Activated CD4-positive, alpha-beta T cell treated with anti-CD3 and anti-CD28 coated beads, Interleukin-2, amount 10 ng/mL, durations not matched to agents 7 days and 5 days (primary cell): Measurements from ENCODE around the gene NEUROD2. TPM values are rescaled to one million over a fixed set of nuclear protein-coding genes. Genes with fewer than 3 reads are reported as not detected.

ENCODE experiments used
- CTCF ChIA-PET: fragments of 350-600 bp; sonication (Branson Sonifier 250); formaldehyde crosslinking; loops from one replicate; lab custom pipeline; 2021; ENCODE audit warnings: antibody characterized with exemption; lab: Charles Lee
- POLR2A ChIA-PET: fragments of 350-600 bp; sonication (Branson Sonifier 250); formaldehyde crosslinking; loops from one replicate; lab custom pipeline; 2021; ENCODE audit warnings: antibody characterized with exemption; lab: Charles Lee
- DNase-seq: peaks from one replicate; pipeline ENCODE4 v3.0.0-alpha.2; 2020
- H3K27ac Mint-ChIP-seq: one replicate; pipeline ENCODE4 v1.8.0; 2021; ENCODE audit warnings: mild to moderate bottlenecking, moderate library complexity, mixed read lengths
- H3K27me3 Mint-ChIP-seq: one replicate; pipeline ENCODE4 v1.8.0; 2021; ENCODE audit warnings: mixed read lengths
- H3K36me3 Mint-ChIP-seq: one replicate; pipeline ENCODE4 v1.8.0; 2021; ENCODE audit warnings: low read depth, mixed read lengths
- H3K4me1 Mint-ChIP-seq: one replicate; pipeline ENCODE4 v1.8.0; 2021; ENCODE audit warnings: mixed read lengths
- H3K4me3 Mint-ChIP-seq: one replicate; pipeline ENCODE4 v1.8.0; 2021; ENCODE audit warnings: mild to moderate bottlenecking, moderate library complexity, mixed read lengths
- H3K9me3 Mint-ChIP-seq: one replicate; pipeline ENCODE4 v1.8.0; 2021; ENCODE audit warnings: mixed read lengths
- total RNA-seq, 2 experiments: library from RNA; stranded (reverse); gene quantifications; one replicate each; pipeline ENCODE4 v1.2.3, GENCODE V29; 2021

NEUROD2 gene
- total RNA-seq, 2 experiments from 2014 or later = not detected

DNA sequence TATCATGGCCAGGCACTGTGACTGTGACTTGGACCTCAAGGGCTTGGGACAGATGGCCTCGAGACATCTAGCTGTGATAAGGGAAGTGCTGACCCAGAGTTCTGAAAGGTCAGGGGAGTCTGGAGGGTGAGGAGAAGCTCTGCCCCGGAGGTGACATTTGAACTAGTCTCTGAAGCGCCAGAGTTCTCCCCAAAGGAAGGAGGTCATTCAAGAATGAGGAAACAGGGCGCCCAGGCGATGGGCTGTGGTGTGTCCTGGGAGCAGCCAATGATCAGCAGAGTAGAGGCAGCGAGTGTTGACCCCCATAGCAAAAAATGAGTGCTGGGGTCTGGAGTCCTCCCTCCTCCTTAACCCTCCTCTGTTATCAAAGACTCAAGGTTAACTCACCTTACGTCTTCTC, 34.2 kb upstream of the NEUROD2 start:
- ChIA-PET POLR2A (interaction anchor here (0.6 kb wide), 1 partner anchor 21 kb away, joined by 3 read pairs; no protein-coding TSS in a partner anchor), CTCF (interaction anchor here (1.3 kb wide), 1 partner anchor 20 kb away, joined by 3 read pairs; no protein-coding TSS in a partner anchor)
- Mint-ChIP-seq H3K4me3 (no peak overlapping the region), H3K36me3 (peaks cover 7% of the 10 kb centered on the region), H3K27ac (no peak overlapping the region), H3K9me3 (no peaks in the 10 kb centered on the region), H3K4me1 (peaks cover 54% of the 10 kb centered on the region), H3K27me3 (no peaks in the 10 kb centered on the region)
- DNase-seq = no peak

GRCh38 chr17:39641097-39641496, 33.4 kb upstream of the NEUROD2 start:
- ChIA-PET POLR2A (no interaction called here), CTCF (interaction anchor here (1.0 to 1.3 kb wide), 2 partner anchors 9 to 19 kb away, joined by 3 read pairs; no protein-coding TSS in a partner anchor)
- H3K9me3 Mint-ChIP-seq = no peaks in the 10 kb centered on the region
- no peak overlapping the region for H3K4me3 Mint-ChIP-seq
- H3K36me3 Mint-ChIP-seq = peaks cover 7% of the 10 kb centered on the region
- DNase-seq = no peak
- H3K27me3 Mint-ChIP-seq = no peaks in the 10 kb centered on the region
- peaks cover 60% of the 10 kb centered on the region for H3K4me1 Mint-ChIP-seq
- H3K27ac Mint-ChIP-seq = no peak overlapping the region

DNA sequence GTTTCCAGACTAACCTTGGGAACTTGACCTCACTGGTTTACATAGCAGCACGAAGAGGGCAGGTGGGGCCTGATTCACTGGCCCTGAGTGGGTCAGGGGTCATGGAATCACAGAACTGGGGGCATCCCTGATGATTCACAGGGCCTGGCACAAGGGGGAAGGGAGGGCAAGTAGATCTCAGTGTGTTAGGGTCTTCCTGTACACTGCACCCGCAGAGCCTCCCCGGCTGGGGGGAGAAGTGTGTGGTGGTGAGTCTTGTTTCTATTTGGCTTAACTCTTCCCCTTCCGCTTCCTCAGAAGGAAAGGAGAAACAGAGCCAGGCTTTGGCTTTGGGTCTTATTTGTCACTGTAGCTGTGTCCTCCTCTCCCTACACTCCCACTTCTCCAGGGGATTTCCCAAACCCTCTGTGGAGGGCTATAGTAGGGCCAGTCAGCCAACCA, 32.9 kb upstream of the NEUROD2 start:
- POLR2A ChIA-PET = no interaction called here
- DNase-seq = no peak
- no peak overlapping the region for H3K4me3 Mint-ChIP-seq
- H3K36me3 Mint-ChIP-seq = peaks cover 7% of the 10 kb centered on the region
- H3K27ac Mint-ChIP-seq = no peak overlapping the region
- H3K4me1 Mint-ChIP-seq = peaks cover 64% of the 10 kb centered on the region
- CTCF ChIA-PET = interaction anchor here (1.0 to 3.7 kb wide), 4 partner anchors 8 to 26 kb away, joined by 3 to 30 read pairs (median 4); no protein-coding TSS in a partner anchor
- H3K9me3 Mint-ChIP-seq = no peaks in the 10 kb centered on the region
- H3K27me3 Mint-ChIP-seq = no peaks in the 10 kb centered on the region

GRCh38 chr17:39639566-39640458, 32.1 kb upstream of the NEUROD2 start:
- CTCF ChIA-PET = interaction anchor here (0.5 to 3.7 kb wide), 7 partner anchors 8 to 193 kb away, joined by 3 to 30 read pairs (median 4); no protein-coding TSS in a partner anchor
- no peak overlapping the region for H3K4me3 Mint-ChIP-seq
- peaks cover 64% of the 10 kb centered on the region for H3K4me1 Mint-ChIP-seq
- H3K27ac Mint-ChIP-seq = no peak overlapping the region
- H3K27me3 Mint-ChIP-seq = no peaks in the 10 kb centered on the region
- DNase-seq = no peak
- no peaks in the 10 kb centered on the region for H3K9me3 Mint-ChIP-seq
- POLR2A ChIA-PET = no interaction called here
- H3K36me3 Mint-ChIP-seq = peaks cover 7% of the 10 kb centered on the region

- ChIA-PET CTCF (interaction anchor here (0.5 to 3.7 kb wide), 7 partner anchors 9 to 192 kb away, joined by 3 to 30 read pairs (median 4); no protein-coding TSS in a partner anchor), POLR2A (no interaction called here)
- no peaks in the 10 kb centered on the region for H3K27me3 Mint-ChIP-seq
- peaks cover 67% of the 10 kb centered on the region for H3K4me1 Mint-ChIP-seq
- no peak overlapping the region for H3K4me3 Mint-ChIP-seq
- H3K27ac Mint-ChIP-seq = no peak overlapping the region
- DNase-seq = no peak
- no peaks in the 10 kb centered on the region for H3K9me3 Mint-ChIP-seq
- H3K36me3 Mint-ChIP-seq = peaks cover 7% of the 10 kb centered on the region
Observed at GRCh38 chr17:39639043-39639442, 31.3 kb upstream of the NEUROD2 start.

GRCh38 chr17:39638317-39638716, 30.6 kb upstream of the NEUROD2 start:
- Mint-ChIP-seq H3K4me3 (peak overlapping the region; percentile 91), H3K36me3 (peaks cover 7% of the 10 kb centered on the region), H3K9me3 (no peaks in the 10 kb centered on the region), H3K27me3 (no peaks in the 10 kb centered on the region), H3K4me1 (peaks cover 63% of the 10 kb centered on the region), H3K27ac (peak overlapping the region; percentile 89)
- POLR2A ChIA-PET = no interaction called here
- DNase-seq = no peak
- CTCF ChIA-PET = interaction anchor here (1.0 to 3.7 kb wide), 7 partner anchors 10 to 49 kb away, joined by 3 to 30 read pairs (median 4); partner anchors contain the start of gene PGAP3

GRCh38 chr17:39636927-39637736, 29.4 kb upstream of the NEUROD2 start, which contains the start of gene STARD3:
TSS of gene STARD3 (plus strand) at chr17:39637144. CDS start at chr17:39653532, 16,388 bp downstream.
- Mint-ChIP-seq H3K27ac (peak within 1 kb of the TSS; percentile 89), H3K27me3 (no peaks in the 10 kb centered on the region), H3K4me1 (peaks cover 52% of the 10 kb centered on the region), H3K4me3 (peak within 1 kb of the TSS; percentile 91), H3K36me3 (peaks cover 7% of the 10 kb centered on the region), H3K9me3 (no peaks in the 10 kb centered on the region)
- ChIA-PET CTCF (interaction anchor here (0.5 to 6.7 kb wide), 7 partner anchors 9 to 127 kb away, joined by 3 to 108 read pairs (median 3); partner anchors contain the start of gene PGAP3), POLR2A (no interaction called here)
- peak; percentile 91 for DNase-seq

- CTCF ChIA-PET = interaction anchor here (1.9 to 6.7 kb wide), 2 partner anchors 13 to 18 kb away, joined by 11 to 108 read pairs; no protein-coding TSS in a partner anchor
- H3K36me3 Mint-ChIP-seq = peaks cover 7% of the 10 kb centered on the region
- POLR2A ChIA-PET = no interaction called here
- peaks cover 4% of the 10 kb centered on the region for H3K27me3 Mint-ChIP-seq
- peaks cover 53% of the 10 kb centered on the region for H3K4me1 Mint-ChIP-seq
- DNase-seq = no peak
- H3K4me3 Mint-ChIP-seq = peak overlapping the region; percentile 91
- no peaks in the 10 kb centered on the region for H3K9me3 Mint-ChIP-seq
- H3K27ac Mint-ChIP-seq = peak overlapping the region; percentile 89
Observed at GRCh38 chr17:39636587-39636926, 28.8 kb upstream of the NEUROD2 start.

DNA sequence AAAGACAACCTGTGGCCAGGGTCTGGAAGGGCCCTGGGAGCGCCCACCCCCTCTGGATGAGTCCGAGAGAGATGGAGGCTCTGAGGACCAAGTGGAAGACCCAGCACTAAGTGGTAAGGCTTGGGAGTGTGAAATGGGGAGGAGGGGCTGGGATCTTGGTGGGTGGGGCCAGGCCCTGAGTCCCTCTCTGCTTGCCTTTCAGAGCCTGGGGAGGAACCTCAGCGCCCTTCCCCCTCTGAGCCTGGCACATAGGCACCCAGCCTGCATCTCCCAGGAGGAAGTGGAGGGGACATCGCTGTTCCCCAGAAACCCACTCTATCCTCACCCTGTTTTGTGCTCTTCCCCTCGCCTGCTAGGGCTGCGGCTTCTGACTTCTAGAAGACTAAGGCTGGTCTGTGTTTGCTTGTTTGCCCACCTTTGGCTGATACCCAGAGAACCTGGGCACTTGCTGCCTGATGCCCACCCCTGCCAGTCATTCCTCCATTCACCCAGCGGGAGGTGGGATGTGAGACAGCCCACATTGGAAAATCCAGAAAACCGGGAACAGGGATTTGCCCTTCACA, 28.0 kb upstream of the NEUROD2 start:
- ChIA-PET CTCF (interaction anchor here (1.1 to 6.7 kb wide), 5 partner anchors 12 to 199 kb away, joined by 3 to 108 read pairs (median 4); no protein-coding TSS in a partner anchor), POLR2A (no interaction called here)
- no peak for DNase-seq
- Mint-ChIP-seq H3K36me3 (peaks cover 7% of the 10 kb centered on the region), H3K9me3 (no peaks in the 10 kb centered on the region), H3K4me3 (peak overlapping the region; percentile 91), H3K4me1 (peaks cover 54% of the 10 kb centered on the region), H3K27ac (peak overlapping the region; percentile 89), H3K27me3 (peaks cover 9% of the 10 kb centered on the region)

DNA sequence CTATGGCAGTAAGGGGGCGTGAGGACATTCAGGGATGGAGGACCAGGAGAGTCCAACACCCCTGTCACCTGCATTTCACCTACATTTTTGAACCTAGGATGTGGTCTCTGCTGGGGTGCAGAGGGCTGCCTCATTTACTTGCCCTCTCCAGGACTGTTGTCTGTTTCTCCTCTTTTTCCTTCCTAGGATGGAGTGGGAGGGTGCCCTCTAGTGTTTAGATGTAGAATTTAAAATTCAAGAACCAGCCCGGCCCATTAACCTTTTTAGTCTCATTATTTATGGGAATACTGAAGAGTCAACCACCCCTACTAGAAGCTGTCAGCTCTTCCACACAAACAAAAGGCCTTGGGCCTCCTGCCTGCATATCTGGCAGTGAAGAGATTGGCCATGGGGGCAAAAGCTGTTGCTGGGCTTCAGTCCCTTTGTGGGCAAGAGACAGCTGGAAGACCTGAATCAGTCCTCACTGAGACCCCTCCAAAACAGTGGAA, 26.7 kb upstream of the NEUROD2 start:
- peak; percentile 31 for DNase-seq
- CTCF ChIA-PET = interaction anchor here (0.7 to 6.7 kb wide), 10 partner anchors 10 to 200 kb away, joined by 3 to 108 read pairs (median 4); no protein-coding TSS in a partner anchor
- Mint-ChIP-seq H3K4me1 (peaks cover 45% of the 10 kb centered on the region), H3K9me3 (no peaks in the 10 kb centered on the region), H3K27ac (no peak overlapping the region), H3K4me3 (no peak overlapping the region), H3K27me3 (peaks cover 9% of the 10 kb centered on the region), H3K36me3 (peaks cover 7% of the 10 kb centered on the region)
- POLR2A ChIA-PET = no interaction called here

DNA sequence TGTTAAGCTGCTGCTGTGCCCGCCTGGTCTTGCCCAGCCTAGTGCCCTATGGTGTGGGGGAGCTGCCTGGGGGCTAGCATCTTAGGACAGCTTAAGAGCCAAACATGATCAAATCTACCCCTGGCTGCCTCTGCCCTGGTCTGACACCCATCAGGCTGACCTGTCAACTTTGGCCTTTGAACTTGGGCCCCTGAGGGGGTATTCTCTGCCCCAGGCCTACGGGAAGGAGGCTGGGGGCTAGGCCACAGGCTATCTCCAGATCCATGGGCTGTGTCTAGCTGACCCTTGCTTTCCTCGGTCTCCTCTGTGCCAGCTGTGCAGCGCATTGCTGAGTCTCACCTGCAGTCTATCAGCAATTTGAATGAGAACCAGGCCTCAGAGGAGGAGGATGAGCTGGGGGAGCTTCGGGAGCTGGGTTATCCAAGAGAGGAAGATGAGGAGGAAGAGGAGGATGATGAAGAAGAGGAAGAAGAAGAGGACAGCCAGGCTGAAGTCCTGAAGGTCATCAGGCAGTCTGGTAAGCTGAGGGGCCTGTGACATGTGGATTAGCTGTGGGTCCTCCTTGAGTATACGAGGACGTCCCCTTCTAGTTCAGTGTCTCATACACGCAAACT, 26.0 kb upstream of the NEUROD2 start:
- H3K27me3 Mint-ChIP-seq = peaks cover 11% of the 10 kb centered on the region
- H3K4me1 Mint-ChIP-seq = peaks cover 38% of the 10 kb centered on the region
- ChIA-PET POLR2A (no interaction called here), CTCF (interaction anchor here (0.6 to 6.7 kb wide), 6 partner anchors 10 to 643 kb away, joined by 3 to 108 read pairs (median 4); no protein-coding TSS in a partner anchor)
- no peak overlapping the region for H3K4me3 Mint-ChIP-seq
- peaks cover 7% of the 10 kb centered on the region for H3K36me3 Mint-ChIP-seq
- H3K27ac Mint-ChIP-seq = no peak overlapping the region
- no peaks in the 10 kb centered on the region for H3K9me3 Mint-ChIP-seq
- DNase-seq = no peak
